NCI-H2029 treated with DMSO at 0.1 percent for 48 hours (cell line): ENCODE results near the gene ASAP3.
"Not testable (repeated sequence)": the region's sequence is repeated elsewhere in the genome, so short reads cannot be mapped to it uniquely, and the experiment has no call there.

ENCODE experiments used
- DNase-seq: peaks from one replicate; lab custom pipeline; 2025; lab: John Stamatoyannopoulos, UW

ASAP3 gene

DNA sequence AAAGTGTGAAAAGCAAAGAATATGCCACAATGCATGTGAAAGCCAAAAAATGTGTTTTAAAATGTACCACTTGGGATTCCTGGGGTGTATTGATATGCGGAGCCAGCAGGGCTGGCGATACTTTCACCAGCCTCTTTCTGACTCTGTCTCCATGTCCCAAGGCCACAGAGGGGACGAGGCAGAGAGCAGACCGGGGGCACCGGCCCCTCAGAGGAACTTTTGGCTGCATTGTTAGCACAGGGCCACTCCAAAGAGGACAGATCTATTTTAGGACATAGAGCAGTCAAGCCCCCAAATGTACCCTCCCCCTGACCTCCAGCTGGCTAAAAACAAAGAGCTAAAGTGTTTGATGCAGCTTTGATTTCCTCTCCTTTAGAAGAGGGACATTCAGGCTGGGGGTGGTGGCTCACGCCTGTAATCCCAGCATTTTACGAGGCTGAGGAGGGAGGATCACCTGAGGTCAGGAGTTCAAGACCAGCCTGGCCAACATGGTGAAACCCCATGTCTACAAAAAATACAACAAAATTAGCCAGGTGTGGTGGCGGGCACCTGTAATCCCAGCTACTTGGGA lies 88.7 kb downstream of the ASAP3 start:
- no peak for DNase-seq

DNA sequence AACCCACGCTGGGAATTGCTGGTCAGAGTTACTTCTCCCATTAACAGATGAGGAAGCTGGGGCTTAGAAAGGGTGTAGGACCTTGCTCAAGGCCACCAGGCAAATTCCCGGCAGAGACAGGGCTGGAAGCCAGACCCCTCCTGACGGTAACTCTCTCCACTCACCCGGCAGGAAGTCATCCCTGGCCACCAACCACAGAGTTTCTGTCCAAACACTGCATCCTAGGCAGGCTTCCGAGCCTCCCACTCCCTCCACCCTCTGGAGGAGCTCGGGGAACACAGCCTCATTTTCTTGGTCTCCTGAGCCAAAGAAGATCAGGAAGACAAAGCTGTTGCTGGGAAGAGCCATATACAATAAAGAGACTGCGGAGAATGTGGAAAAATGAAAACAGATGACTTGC lies 89.3 kb downstream of the ASAP3 start:
- DNase-seq: no peak

DNA sequence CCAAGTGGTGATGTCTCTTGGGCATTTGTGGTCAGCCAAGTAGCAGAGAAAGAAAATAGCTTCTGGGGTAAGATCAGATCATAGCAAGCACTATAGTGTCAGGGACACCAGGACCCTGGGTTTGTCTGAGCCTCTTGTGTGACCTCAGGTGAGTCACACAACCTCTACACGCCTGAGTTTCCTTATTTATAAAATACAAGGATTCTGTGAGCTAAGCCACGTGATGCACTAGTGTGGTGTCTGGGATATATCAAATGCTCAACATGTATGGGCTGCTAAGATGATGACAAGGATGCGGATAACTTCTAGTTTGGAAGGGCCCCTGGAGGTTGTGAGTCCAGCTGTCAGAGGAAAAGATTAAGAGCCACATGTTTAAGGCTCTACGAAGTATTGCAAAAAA lies 89.8 kb downstream of the ASAP3 start:
- no peak for DNase-seq

- DNase-seq: no peak
These were observed 90.3 kb downstream of the ASAP3 start for GRCh38 chr1:23393706-23394105.

DNA sequence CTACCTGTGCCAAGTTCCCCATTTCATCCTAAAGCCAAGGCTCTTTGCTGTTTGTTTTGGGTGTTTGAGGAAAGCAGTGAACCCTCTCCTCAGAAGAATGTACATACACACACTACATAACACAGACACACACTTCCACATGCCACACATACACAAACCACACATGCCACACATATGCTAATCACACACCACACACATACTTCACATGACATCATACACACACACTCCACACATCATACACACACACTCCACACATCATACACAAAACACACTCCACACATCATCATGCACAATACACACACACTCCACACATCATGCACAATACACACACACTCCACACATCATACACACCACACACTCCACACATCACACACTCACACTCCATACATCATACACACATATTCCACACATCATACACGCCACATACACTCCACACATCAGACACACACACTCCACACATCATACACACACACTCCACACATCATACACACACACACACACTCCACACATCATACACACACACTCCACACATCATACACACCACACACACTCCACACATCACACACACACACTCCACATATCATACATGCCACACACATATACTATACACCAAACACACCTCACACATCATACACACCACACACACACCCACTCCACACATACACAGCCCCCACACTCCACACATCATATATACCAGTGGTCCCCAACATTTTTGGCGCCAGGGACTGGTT lies 91.7 kb downstream of the ASAP3 start:
- DNase-seq: no peak

GRCh38 chr1:23389837-23390321 lies 94.1 kb downstream of the ASAP3 start:
- DNase-seq: no peak

DNA sequence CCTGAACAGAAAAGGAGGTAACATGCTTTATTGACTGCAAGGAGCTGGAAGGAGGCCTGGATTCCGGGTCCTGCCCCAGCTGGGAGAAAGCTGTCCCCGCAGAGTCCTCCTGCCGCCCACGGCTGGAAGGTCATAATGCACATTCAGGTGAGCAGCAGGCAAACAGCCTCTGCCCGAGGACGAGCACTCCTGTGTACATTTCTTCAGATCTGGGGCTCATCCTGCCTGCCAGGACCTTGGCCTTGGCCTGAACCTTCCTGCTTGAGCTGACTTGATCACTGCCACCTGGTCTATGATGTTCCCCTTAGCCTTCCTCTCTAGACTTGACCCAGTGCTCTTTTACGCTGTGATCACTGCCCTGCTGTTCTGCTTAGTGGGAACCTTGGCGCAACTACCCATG lies 96.5 kb downstream of the ASAP3 start:
- no peak for DNase-seq

- no peak for DNase-seq
These were observed 98.8 kb downstream of the ASAP3 start for GRCh38 chr1:23385119-23385621.

DNA sequence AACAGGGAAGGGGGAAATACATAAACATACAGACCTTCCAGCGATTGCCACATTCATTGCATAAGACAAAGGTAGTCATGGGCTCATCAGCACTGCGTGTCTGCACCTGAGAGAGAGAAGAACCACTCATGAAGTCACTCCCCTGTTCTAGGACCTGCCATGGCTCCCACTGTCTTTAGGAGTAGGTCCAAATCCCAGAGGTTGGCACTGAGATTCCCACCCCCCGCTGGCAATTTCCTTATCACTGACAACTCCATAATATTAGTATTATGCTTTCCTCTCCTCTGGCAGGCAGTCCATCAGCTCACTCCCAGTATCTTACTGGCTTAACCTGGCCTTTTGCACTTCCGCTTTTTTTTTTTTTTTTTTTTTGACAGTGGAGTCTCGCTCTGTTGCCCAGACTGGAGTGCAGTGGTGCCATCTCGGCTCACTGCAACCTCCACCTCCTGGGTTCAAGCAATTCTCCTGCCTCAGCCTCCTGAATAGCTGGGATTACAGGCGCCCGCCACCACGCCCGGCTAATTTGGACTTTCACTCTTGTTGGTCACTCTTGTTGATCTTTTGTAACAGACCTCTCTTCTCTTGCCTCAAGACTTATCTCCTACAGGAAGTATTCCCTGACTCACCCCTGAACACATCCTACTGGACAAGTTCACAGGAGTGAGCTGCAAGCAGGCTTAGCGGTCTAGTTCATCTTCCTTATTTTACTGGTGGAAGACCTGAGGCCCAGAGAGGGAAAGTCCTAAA lies 99.5 kb downstream of the ASAP3 start:
- DNase-seq: no peak

DNA sequence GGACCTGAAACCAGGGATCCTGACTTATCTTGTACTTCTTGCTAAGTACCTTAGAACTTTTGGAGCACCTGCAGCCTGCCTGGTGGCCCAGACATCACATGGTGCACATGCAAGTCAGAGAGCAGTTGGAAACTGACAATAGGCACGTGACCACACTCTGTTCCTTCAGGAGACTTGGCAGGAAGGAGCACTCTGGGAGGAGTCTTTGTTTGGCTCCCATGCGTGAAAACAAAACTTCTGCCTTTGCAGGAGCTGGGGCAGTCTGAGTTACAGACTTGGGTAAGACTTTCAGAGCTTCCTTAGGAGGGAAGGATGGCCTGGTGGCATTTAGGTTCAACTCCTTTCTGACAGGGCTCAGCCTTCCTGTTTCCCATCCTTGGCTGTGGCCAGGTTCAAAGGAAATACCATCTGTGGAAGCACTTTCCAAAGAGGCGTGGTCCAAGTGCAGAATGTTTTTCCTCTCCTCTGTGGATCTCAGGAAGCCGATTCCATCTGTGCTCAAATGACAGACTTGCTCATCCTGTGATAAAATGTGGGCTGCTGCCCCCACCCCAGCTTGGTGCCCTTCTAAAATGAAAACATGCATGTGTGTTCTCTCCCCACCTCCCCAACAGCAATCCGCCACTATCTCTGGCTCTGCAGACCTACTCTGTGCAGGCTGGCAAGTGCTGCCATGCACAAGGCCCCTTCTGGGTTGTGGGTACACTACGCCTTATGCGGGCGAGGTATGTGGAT lies 100.2 kb downstream of the ASAP3 start:
- no peak for DNase-seq

DNA sequence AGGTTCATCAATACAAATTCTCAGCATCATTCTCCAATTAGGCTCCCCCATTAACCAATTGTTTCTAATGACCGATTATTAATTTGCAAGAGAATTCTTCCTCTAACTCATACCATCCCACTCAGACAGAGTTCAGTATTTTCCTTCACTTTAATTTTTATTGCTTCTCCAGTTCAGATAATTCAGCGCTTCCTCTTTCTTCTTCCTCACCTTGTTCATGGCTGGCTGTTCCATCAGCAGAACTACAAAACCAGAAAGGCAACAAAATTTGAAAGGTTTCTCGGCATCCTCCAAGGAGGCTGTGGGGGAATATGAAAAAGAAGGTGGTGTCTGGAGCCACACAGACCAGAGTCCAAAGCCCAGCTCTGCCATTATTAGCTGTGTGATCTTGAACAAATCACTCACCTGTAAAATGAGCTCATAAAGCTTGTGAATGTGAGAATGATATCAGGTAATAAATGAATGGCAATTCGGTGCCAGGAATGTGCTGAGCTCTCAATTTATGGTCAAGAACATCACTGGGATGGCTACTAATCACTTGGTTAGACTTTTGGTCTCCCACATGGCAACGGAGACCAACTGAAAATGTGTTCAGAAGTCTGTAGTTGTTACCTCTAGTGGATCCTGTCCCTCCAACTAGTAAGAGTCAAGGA lies 102.6 kb downstream of the ASAP3 start:
- DNase-seq: no peak

GRCh38 chr1:23380719-23381118 lies 103.3 kb downstream of the ASAP3 start:
- no peak for DNase-seq

- DNase-seq: not testable (repeated sequence)
These were observed 103.7 kb downstream of the ASAP3 start for GRCh38 chr1:23380236-23380635.
